ENCODE measurements around the gene COL23A1.
"Not testable (repeated sequence)": the region's sequence is repeated elsewhere in the genome, so short reads cannot be mapped to it uniquely, and the experiment has no call there.

COL23A1 gene

GRCh38 chr5:178376921-178377582, 213.1 kb downstream of the COL23A1 start:
- DNase-seq (ENCODE audit: low read depth): no peak

GRCh38 chr5:178375348-178375747, 214.8 kb downstream of the COL23A1 start:
- DNase-seq (ENCODE audit: low read depth): no peak

GRCh38 chr5:178373711-178374110, 216.5 kb downstream of the COL23A1 start:
- DNase-seq (ENCODE audit: low read depth): no peak

- DNase-seq (ENCODE audit: low read depth): no peak
Observed at GRCh38 chr5:178372142-178372571, 218.0 kb downstream of the COL23A1 start.

GRCh38 chr5:178371362-178372111, 218.7 kb downstream of the COL23A1 start:
- DNase-seq (ENCODE audit: low read depth): no peak

GRCh38 chr5:178370102-178370501, 220.1 kb downstream of the COL23A1 start:
- DNase-seq (ENCODE audit: low read depth): no peak

- DNase-seq (ENCODE audit: low read depth): not testable (repeated sequence)
Observed at GRCh38 chr5:178369469-178369868, 220.7 kb downstream of the COL23A1 start.

GRCh38 chr5:178368716-178369300, 221.4 kb downstream of the COL23A1 start:
- no peak for DNase-seq (ENCODE audit: low read depth)

GRCh38 chr5:178368274-178368673, 221.9 kb downstream of the COL23A1 start:
- no peak for DNase-seq (ENCODE audit: low read depth)

GRCh38 chr5:178367736-178368120, 222.5 kb downstream of the COL23A1 start:
- DNase-seq (ENCODE audit: low read depth): no peak

GRCh38 chr5:178366998-178367735, 223.0 kb downstream of the COL23A1 start:
- DNase-seq (ENCODE audit: low read depth): no peak

GRCh38 chr5:178365501-178366440, 224.4 kb downstream of the COL23A1 start:
- no peak for DNase-seq (ENCODE audit: low read depth)

- no peak for DNase-seq (ENCODE audit: low read depth)
Observed at GRCh38 chr5:178364326-178364675, 225.9 kb downstream of the COL23A1 start.

- DNase-seq (ENCODE audit: low read depth): no peak
Observed at GRCh38 chr5:178363501-178364325, 226.5 kb downstream of the COL23A1 start.

GRCh38 chr5:178361657-178362445, 228.3 kb downstream of the COL23A1 start:
- no peak for DNase-seq (ENCODE audit: low read depth)

GRCh38 chr5:178360926-178361235, 229.3 kb downstream of the COL23A1 start:
- no peak for DNase-seq (ENCODE audit: low read depth)

GRCh38 chr5:178360222-178360925, 229.8 kb downstream of the COL23A1 start:
- no peak for DNase-seq (ENCODE audit: low read depth)

GRCh38 chr5:178359738-178360137, 230.5 kb downstream of the COL23A1 start:
- DNase-seq (ENCODE audit: low read depth): no peak

- DNase-seq (ENCODE audit: low read depth): no peak
Observed at GRCh38 chr5:178357678-178358077, 232.5 kb downstream of the COL23A1 start.
